HG03139 (cell line): ENCODE measurements around the gene GDPD2.
A peak's percentile ranks its signal among the peaks of the same experiment; 100 is the strongest.

Source experiments
- ATAC-seq: cut with Tn5 transposase; IDR thresholded peaks from one replicate; pipeline ENCODE4 v1.9.1; 2021; ENCODE audit not compliant: unreplicated experiment

Gene GDPD2

GRCh38 chrX:70437011-70437410 is 13.9 kb downstream of the GDPD2 start:
- ATAC-seq, result no peak

DNA sequence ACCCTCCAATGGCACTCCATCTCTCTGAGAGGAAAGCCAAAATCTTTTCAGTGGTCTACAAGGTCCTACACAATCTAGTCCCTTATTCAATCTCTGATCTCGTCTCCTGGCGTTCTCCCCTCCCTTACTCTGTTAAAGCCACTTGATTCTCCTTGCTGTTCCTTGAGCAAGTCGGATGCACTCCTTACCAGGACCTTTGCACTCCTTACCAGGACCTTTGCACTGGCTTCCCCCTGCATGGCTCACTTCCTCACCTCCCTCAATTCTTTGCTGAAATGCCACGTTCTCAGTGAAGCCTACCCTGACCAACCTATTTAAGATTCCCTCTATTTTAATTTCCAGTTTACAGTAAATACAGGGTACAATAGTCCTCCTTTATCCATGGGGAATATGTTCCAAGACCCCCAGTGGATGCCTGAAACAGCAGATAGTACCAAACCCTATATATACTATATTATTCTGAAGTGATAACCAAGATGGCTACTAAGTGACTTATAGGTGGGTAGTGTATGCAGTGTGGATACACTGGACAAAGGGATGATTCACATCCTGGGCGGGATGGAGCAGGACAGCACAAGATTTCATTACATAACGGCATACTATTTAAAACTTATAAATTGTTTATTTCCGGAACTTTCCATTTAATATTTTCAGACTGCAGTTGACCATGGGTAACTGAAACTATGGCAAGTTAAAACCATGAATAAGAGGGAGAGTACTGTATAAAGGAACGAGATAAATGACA is 15.0 kb downstream of the GDPD2 start:
- no peak for ATAC-seq

GRCh38 chrX:70439016-70439415 is 15.9 kb downstream of the GDPD2 start:
- no peak for ATAC-seq

DNA sequence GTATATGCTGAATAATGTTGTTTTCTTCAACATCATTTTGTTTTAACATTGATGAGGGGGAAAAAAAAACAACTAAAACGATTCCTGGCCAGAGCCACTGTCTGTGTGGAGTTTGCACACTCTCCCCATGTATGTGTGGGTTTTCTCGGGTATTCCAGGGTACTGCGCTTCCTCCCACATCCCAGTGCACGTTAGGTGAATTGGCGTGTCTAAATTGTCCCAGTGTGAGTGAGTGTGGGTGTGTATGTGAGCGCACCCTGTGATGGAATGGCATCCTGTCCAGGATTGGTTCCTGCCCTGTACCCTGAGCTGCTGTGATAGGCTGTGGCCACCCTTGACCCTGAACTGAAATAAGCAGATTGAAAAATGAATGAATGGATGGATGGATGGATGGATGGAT is 19.1 kb downstream of the GDPD2 start:
- no peak for ATAC-seq

DNA sequence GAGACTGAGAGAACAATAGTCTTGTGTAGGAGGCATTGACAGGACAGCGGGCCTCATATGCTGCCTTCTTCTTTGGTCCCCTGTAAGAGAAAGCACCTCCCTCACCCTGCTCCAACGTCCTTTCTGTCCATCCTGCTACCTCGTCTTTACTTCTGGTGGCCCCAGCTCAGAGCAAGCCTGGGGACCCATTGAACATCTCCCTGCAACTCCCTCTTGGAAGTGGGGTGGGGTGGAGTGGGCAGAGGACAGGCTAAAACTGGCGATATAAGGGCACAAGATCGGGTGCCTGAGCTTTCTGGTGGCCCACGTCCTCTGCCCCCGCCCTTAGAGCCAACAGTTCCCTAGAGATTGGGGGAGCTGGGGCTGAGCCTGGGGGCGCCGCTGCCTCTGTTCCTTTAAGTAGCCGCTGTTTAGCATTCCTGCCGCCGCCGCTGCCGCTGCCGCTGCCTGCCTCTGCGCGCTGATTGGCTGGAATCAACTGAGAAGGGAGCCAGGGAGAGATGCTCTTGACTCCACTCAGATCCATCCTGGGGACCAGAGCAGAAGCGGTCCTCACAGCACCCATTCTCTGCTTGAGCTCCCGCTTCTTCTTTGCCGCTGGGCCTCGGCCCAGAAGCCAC is 21.3 kb downstream of the GDPD2 start, which contains the start of gene DLG3:
Gene DLG3, plus strand, starts transcription at position 510 of the 620 bp plus-strand sequence. CDS start 367 bp downstream, outside the sequence.
- ATAC-seq, result no peak

- no peak for ATAC-seq
These were observed 22.0 kb downstream of the GDPD2 start for GRCh38 chrX:70444946-70445656.

DNA sequence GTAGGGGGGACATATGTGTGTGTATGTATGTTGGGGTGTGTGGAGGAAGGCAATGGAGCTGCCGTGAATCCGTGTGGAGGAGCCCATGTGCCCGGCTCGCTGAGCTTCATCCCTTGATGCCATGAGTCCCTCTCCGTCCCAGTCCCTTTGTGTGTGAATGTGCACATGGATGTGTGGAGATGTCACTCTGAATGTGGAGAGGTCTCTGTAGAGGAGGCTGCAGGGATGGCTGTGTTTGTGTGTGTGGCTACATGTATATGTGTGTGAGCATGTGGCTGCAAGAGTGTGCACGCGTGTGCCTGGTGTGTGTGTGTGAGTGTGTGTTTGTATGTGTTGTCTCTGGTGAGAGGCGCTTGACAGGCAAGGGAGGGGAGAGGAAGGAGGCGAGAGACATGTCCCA is 22.8 kb downstream of the GDPD2 start:
- no peak for ATAC-seq

DNA sequence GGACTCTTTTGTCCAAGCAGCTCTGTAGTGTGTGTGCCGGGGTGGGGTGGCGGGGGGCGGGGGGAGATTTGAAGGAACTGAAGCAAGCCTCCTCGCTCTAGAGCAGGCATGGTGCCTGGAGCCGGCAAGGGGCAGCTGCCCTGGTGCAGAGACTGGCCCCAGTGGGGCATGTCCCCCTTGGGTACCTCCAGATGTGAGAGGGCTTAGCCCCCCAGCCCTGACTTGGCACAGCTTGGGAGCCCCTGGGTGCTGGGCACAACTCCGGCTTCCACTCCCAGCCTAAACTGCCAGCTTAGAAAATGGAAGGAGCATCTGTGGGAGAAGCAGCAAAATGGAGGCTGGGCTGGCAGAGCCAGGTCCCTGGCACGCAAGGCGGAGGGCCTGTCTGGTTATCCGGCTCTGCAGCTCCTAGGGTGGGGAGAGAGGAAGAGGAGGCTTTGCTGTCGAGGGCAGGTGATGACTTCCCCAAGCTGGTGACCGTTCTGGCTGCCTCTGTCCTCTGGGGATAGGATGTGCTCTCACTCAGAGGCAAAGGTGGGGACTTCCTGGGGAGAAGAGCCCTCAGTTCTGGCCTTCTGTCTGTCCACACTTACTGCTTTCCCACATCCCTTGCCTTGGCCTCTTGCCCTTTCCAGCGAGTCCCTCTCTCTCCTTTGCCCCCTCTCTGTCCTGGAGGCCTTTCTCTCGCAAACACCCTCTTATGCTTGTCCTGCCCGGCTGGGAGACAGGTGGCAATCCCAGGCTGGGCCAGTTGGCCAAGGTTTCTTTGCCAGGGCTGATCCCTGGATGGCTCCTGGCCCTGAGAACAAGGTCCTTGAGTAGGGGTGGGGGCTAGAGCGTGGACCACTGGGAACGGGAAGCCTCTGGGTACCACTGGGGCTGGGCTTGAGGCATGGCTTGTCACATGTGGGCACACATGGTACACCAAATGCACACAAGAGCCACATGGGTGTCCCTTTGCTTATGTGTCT is 23.6 kb downstream of the GDPD2 start:
- ATAC-seq, result no peak

- no peak for ATAC-seq
These were observed 26.4 kb downstream of the GDPD2 start for GRCh38 chrX:70449457-70449966.

DNA sequence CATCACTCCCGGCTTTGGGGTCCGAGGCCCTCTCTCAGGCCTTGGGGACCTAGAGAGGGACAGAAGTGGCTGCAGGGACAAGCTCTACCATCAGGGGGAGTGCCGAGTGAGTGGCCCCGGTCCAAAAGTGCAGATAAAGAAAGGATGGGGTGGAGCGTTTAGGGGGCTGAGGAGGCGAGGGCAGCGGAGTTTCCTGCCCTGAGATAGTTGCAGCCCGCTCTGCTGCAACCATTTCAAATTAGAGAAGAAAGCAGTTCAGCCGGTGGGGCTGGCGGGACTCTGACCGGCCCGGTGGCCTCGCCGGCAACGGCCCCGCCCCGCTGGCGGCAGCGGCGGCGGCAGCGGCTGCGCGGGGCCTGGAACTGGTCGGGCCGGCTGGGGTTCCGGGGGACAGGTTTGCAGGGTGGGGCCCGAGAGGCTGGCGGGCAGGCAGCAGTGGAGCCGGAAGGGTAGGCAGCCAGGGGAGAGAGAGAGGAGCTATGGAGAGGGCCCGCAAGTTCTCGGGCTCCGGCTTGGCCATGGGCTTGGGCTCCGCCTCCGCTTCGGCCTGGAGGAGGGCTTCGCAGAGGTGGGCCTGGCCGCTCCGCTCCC is 29.1 kb downstream of the GDPD2 start:
- ATAC-seq, result no peak

GRCh38 chrX:70453024-70453618 is 30.0 kb downstream of the GDPD2 start:
- ATAC-seq, result no peak

GRCh38 chrX:70454441-70455365 is 31.6 kb downstream of the GDPD2 start:
- ATAC-seq, result peak; percentile 66

- ATAC-seq, result no peak
These were observed 32.5 kb downstream of the GDPD2 start for GRCh38 chrX:70455366-70456202.

- ATAC-seq, result no peak
These were observed 33.1 kb downstream of the GDPD2 start for GRCh38 chrX:70456256-70456655.

DNA sequence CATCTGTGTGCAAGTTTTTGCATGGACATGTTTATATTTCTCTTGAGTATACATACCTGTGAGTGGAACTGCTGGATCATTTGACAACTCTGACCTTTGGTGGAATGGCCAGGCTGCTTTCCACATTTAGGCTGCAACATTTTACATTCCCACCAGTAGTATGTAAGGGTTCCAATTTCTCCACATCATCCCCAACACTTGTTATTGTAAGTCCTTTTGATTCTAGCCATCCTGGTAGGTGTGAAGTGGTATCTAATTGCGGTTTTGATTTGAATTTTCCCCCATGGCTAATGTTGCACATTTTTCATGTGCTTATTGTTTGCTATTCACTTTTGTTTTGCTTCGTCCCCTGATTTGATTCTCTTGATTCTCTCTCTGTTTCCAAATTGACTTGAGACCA is 37.9 kb downstream of the GDPD2 start:
- no peak for ATAC-seq

GRCh38 chrX:70464051-70464450 is 40.9 kb downstream of the GDPD2 start:
- no peak for ATAC-seq

DNA sequence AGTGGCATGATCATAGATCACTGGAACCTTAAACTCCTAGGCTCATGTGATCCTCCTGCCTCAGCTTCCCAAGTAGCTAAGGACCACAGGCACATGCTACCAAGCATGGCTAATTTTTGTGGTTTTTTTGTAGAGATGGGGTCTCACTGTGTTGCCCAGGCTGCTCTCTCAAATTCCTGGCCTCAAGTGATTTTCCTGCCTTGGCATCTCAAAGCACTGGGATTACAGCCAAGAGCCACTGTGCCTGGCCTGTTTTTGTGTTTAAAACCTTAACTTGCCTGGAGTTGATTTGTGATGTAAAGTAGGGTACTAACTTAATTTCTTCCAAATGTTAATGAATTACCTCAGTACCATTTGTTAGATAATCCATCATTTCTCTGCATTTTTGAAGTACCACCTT is 43.9 kb downstream of the GDPD2 start:
- ATAC-seq, result no peak

DNA sequence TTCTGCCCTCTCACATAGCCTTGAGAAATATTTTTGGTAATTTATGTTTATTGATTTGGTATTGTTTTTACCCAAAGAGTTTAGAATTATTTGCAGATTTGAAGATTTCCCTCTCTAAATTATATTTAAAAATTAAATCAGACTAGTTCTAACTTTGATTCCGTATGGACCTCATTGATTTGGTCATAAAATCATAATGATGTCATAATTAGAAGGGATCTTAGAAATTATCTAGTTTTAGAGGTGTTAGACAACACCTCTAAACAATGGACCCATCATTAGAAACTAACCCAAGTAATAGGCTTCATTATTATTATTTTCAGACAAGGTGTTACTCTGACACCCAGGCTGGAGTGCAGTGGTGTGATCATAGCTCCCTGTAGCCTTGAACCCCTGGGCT is 45.6 kb downstream of the GDPD2 start:
- no peak for ATAC-seq
